ENCODE measurements around the gene CSRP2. TPM values are rescaled to one million over a fixed set of nuclear protein-coding genes. Genes with fewer than 3 reads are reported as not detected.

The CSRP2 gene
- total and polyA plus RNA-seq, 2 of the 8 experiments (the other 6 are each of a cell fraction or from before 2014, with no cell fraction given) = 149 to 227 TPM

GRCh38 chr12:76890151-76891143 lies 11.6 kb upstream of the CSRP2 start:
- Histone ChIP-seq H4K91ac (replicated peaks; ENCODE audit: insufficient read length, low read length) (no peak overlapping the region), H4K8ac (ENCODE audit: extremely low read depth, insufficient read depth, low read length) (no peak overlapping the region), H3K56ac (replicated peaks; ENCODE audit: insufficient read length, low read depth, low read length) (no peak overlapping the region), H2BK5ac (ENCODE audit: low read depth, low read length) (no peak overlapping the region), H3K4me3 (ENCODE audit: extremely low read depth in 1 of 4, insufficient read depth in 2 of 4, low read depth in 3 of 4, low read length in 4 of 4) (no peak overlapping the region), H3K18ac (ENCODE audit: extremely low read depth, low read length) (no peak overlapping the region), H4K20me1 (replicated peaks in 1 of 2; ENCODE audit: control insufficient read depth in 1 of 2, insufficient read depth in 2 of 2, low read length in 2 of 2) (no peaks in the 10 kb centered on the region), H3K79me1 (ENCODE audit: low read depth, low read length) (no peaks in the 10 kb centered on the region), H3K36me3 (ENCODE audit: control insufficient read depth in 2 of 4, insufficient read depth in 4 of 4, low read length in 3 of 4) (no peaks in the 10 kb centered on the region), H3K14ac (ENCODE audit: insufficient read length) (no peak overlapping the region), H2AK5ac (ENCODE audit: low read depth, low read length) (no peak overlapping the region), H3K27me3 (replicated peaks in 1 of 4; ENCODE audit: control insufficient read depth in 3 of 4, extremely low read depth in 1 of 4, insufficient read depth in 3 of 4, low read length in 3 of 4) (no peaks in the 10 kb centered on the region), H3K4ac (replicated peaks; ENCODE audit: insufficient read length, low read depth, low read length) (no peak overlapping the region), H3K4me2 (ENCODE audit: insufficient read depth in 1 of 2, low read depth in 2 of 2, low read length in 2 of 2) (no peak overlapping the region), H2BK120ac (replicated peaks; ENCODE audit: low read depth, low read length) (no peak overlapping the region), H2BK20ac (ENCODE audit: low read length) (no peak overlapping the region), H2BK15ac (ENCODE audit: low read length) (no peak overlapping the region), H3K9me3 (ENCODE audit: insufficient read depth in 2 of 2, low read depth in 1 of 2, low read length in 1 of 2) (no peaks in the 10 kb centered on the region), H3K4me1 (replicated peaks in 1 of 4; ENCODE audit: control insufficient read depth in 3 of 4, insufficient read depth in 4 of 4, low read length in 3 of 4) (peaks cover 0 to 4% (median under 1%) of the 10 kb centered on the region in 4 experiments; a peak in 1 of 7 replicates), H4K5ac (ENCODE audit: insufficient read length, low read depth, low read length) (no peak overlapping the region), H3K27ac (ENCODE audit: low read depth, low read length) (no peak overlapping the region), H2BK12ac (ENCODE audit: low read depth, low read length) (no peak overlapping the region), H2AFZ (ENCODE audit: low read length) (no peak overlapping the region), H3K23ac (ENCODE audit: insufficient read length) (no peak overlapping the region), H3K9ac (replicated peaks in 1 of 4; ENCODE audit: extremely low read depth in 1 of 4, low read depth in 3 of 4, low read length in 3 of 4) (no peak overlapping the region), H3K79me2 (ENCODE audit: control insufficient read depth in 1 of 2, insufficient read depth in 2 of 2, low read length in 2 of 2) (no peaks in the 10 kb centered on the region), H3K23me2 (ENCODE audit: low read depth, low read length) (no peaks in the 10 kb centered on the region)
- DNase-seq (ENCODE audit: low read depth in 1 of 2, low spot score in 2 of 2) (no peak), FAIRE-seq (no peak)
- POLR2A ChIA-PET (ENCODE audit: partially characterized antibody) = interaction anchor here (0.6 to 2.3 kb wide), 6 partner anchors 8 to 61 kb away, joined by 3 to 5 read pairs (median 3); partner anchors contain the start of gene CSRP2
- no peak for TF ChIP-seq YY1 (IDR thresholded peaks at IDR 0.05; ENCODE audit: low read depth, low read length)
- no peak for TF ChIP-seq HDAC6 (IDR thresholded peaks at IDR 0.05; ENCODE audit: low read depth, low read length)
- TF ChIP-seq NRF1 (IDR thresholded peaks at IDR 0.05; ENCODE audit: low read depth, low read length) = no peak
- no peak for TF ChIP-seq POLR2AphosphoS5 (IDR thresholded peaks at IDR 0.05; ENCODE audit: low read depth, low read length)
- no peak for TF ChIP-seq TEAD4 (IDR thresholded peaks at IDR 0.05; ENCODE audit: low read depth, low read length)
- no peak for TF ChIP-seq TAF7 (optimal IDR thresholded peaks at IDR 0.05; ENCODE audit: borderline replicate concordance, low read depth, low read length)
- no peak for TF ChIP-seq POU5F1 (IDR thresholded peaks at IDR 0.05; ENCODE audit: low read depth, low read length)
- TF ChIP-seq RFX5 (IDR thresholded peaks at IDR 0.05; ENCODE audit: borderline replicate concordance, low read depth, low read length) = no peak
- CTCF ChIA-PET (ENCODE audit: partially characterized antibody) = interaction anchor here (0.9 to 1.1 kb wide), 3 partner anchors 11 to 251 kb away, joined by 3 to 4 read pairs (median 3); partner anchors contain the start of gene CSRP2
- 71% methylated on average over 8 of the region's 8 CpGs; no CpG with 5 or more reads in 1 of the 2 experiments for WGBS, 2 experiments (ENCODE audit: extremely low coverage in 1 of 2, insufficient coverage in 1 of 2, insufficient read length in 1 of 2, insufficient replicate concordance in 2 of 2, low coverage in 1 of 2, low lambda C conversion rate in 2 of 2, missing lambda C conversion rate in 1 of 2)

Data from H1 (cell line).